KMS-11 (cell line): ENCODE data around the gene CACNG6.

Source experiments
- H2AFZ ChIP-seq: fragments of 200-600 bp; sonication (generic); 2 replicates; pipeline ENCODE4 v1.6.1; 2016; ENCODE audit warnings: antibody characterized with exemption, mixed run types, low read depth
- H3K27ac ChIP-seq: fragments of 200-600 bp; sonication (generic); 2 replicates; pipeline ENCODE4 v1.6.1; 2016; ENCODE audit warnings: mild to moderate bottlenecking, mixed run types
- H3K27me3 ChIP-seq: fragments of 200-600 bp; sonication (generic); 2 replicates; pipeline ENCODE4 v1.6.1; 2017; ENCODE audit warnings: mild to moderate bottlenecking, low read depth, mixed run types, moderate library complexity; ENCODE audit not compliant: insufficient read depth
- H3K36me3 ChIP-seq: fragments of 200-600 bp; sonication (generic); 2 replicates; pipeline ENCODE4 v1.6.1; 2017; ENCODE audit warnings: mild to moderate bottlenecking, mixed run types; ENCODE audit not compliant: insufficient read depth
- H3K4me1 ChIP-seq: fragments of 200-600 bp; sonication (generic); 2 replicates; pipeline ENCODE4 v1.6.1; 2016; ENCODE audit warnings: mild to moderate bottlenecking, low read depth, mixed run types; ENCODE audit not compliant: poor library complexity, severe bottlenecking
- H3K4me2 ChIP-seq: fragments of 200-600 bp; sonication (generic); 2 replicates; pipeline ENCODE4 v1.7.0; 2016; ENCODE audit warnings: mild to moderate bottlenecking, mixed run types
- H3K4me3 ChIP-seq: fragments of 200-600 bp; sonication (generic); IDR thresholded peaks from 2 replicates; pipeline ENCODE4 v1.6.1; 2017; ENCODE audit warnings: low read depth, low read length, mixed read lengths; ENCODE audit not compliant: insufficient read depth
- H3K79me2 ChIP-seq: fragments of 200-600 bp; sonication (generic); 2 replicates; pipeline ENCODE4 v1.6.1; 2016; ENCODE audit warnings: low read depth, mixed run types; ENCODE audit not compliant: insufficient read depth
- H3K9ac ChIP-seq: fragments of 200-600 bp; sonication (generic); 2 replicates; pipeline ENCODE4 v1.6.1; 2016; ENCODE audit warnings: mild to moderate bottlenecking, mixed run types
- H4K20me1 ChIP-seq: fragments of 200-600 bp; sonication (generic); 2 replicates; pipeline ENCODE4 v1.6.1; 2016; ENCODE audit warnings: mild to moderate bottlenecking, mixed run types; ENCODE audit not compliant: insufficient read depth
- TF ChIP-seq, protein P1 (sequence below): fragments of 200-600 bp; sonication (generic); conservative IDR thresholded peaks from 2 replicates; pipeline ENCODE4 v1.6.1; 2017; ENCODE audit warnings: low read depth, mild to moderate bottlenecking, antibody characterized with exemption, low read length, moderate library complexity, mixed read lengths

The CACNG6 gene

GRCh38 chr19:54041969-54042606 lies 50.7 kb downstream of the CACNG6 start:
- H3K4me1 ChIP-seq = no peaks in the 10 kb centered on the region
- no peaks in the 10 kb centered on the region for H3K36me3 ChIP-seq
- no peak overlapping the region for H3K27ac ChIP-seq
- H4K20me1 ChIP-seq = no peaks in the 10 kb centered on the region
- H3K4me3 ChIP-seq = no peak overlapping the region
- H3K79me2 ChIP-seq = no peaks in the 10 kb centered on the region
- TF ChIP-seq, protein P1, sequence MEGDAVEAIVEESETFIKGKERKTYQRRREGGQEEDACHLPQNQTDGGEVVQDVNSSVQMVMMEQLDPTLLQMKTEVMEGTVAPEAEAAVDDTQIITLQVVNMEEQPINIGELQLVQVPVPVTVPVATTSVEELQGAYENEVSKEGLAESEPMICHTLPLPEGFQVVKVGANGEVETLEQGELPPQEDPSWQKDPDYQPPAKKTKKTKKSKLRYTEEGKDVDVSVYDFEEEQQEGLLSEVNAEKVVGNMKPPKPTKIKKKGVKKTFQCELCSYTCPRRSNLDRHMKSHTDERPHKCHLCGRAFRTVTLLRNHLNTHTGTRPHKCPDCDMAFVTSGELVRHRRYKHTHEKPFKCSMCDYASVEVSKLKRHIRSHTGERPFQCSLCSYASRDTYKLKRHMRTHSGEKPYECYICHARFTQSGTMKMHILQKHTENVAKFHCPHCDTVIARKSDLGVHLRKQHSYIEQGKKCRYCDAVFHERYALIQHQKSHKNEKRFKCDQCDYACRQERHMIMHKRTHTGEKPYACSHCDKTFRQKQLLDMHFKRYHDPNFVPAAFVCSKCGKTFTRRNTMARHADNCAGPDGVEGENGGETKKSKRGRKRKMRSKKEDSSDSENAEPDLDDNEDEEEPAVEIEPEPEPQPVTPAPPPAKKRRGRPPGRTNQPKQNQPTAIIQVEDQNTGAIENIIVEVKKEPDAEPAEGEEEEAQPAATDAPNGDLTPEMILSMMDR = no peak
- no peak overlapping the region for H3K9ac ChIP-seq
- H3K27me3 ChIP-seq = peaks cover 4% of the 10 kb centered on the region; the same call in 1 of the 2 replicates
- H3K4me2 ChIP-seq = no peak overlapping the region
- no peak overlapping the region for H2AFZ ChIP-seq

GRCh38 chr19:54042989-54043388 lies 51.6 kb downstream of the CACNG6 start:
- TF ChIP-seq, protein P1 = no peak

DNA sequence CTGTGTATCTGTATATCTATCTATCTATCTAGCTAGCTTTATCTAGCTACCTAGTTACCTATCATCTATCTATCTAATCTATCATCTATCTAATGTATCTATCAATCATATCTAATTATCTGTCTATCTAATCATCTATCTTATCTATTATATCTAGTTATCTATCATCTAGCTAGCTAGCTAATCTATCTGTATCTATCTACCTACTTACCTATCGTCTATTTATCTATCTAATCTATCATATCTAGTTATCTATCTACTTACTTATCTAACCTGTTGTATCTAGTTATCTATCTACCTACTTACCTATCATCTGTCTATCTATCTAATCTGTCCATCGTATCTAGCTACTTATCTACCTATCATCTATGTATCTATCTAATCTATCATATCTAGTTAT lies 54.3 kb downstream of the CACNG6 start:
- Histone ChIP-seq H3K27ac (no peak overlapping the region), H2AFZ (no peak overlapping the region), H3K9ac (no peak overlapping the region), H3K79me2 (no peaks in the 10 kb centered on the region), H3K4me3 (no peak overlapping the region), H3K36me3 (no peaks in the 10 kb centered on the region), H3K4me1 (no peaks in the 10 kb centered on the region), H3K27me3 (peaks cover 4% of the 10 kb centered on the region; the same call in 1 of the 2 replicates), H3K4me2 (no peak overlapping the region), H4K20me1 (no peaks in the 10 kb centered on the region)
- TF ChIP-seq, protein P1 = no peak

More at GRCh38 chr19:54042989-54043388, 51.6 kb downstream of the CACNG6 start:
- Histone ChIP-seq H4K20me1 (no peaks in the 10 kb centered on the region), H3K9ac (no peak overlapping the region), H3K27ac (no peak overlapping the region), H3K36me3 (no peaks in the 10 kb centered on the region), H2AFZ (no peak overlapping the region), H3K27me3 (peaks cover 4% of the 10 kb centered on the region; the same call in 1 of the 2 replicates), H3K4me1 (no peaks in the 10 kb centered on the region), H3K79me2 (no peaks in the 10 kb centered on the region), H3K4me3 (no peak overlapping the region), H3K4me2 (no peak overlapping the region)

GRCh38 chr19:54047616-54048015 lies 56.2 kb downstream of the CACNG6 start:
- H3K4me2 ChIP-seq = no peak overlapping the region
- no peak overlapping the region for H3K9ac ChIP-seq
- H4K20me1 ChIP-seq = no peaks in the 10 kb centered on the region
- no peak overlapping the region for H3K4me3 ChIP-seq
- peaks cover 7% of the 10 kb centered on the region; the same call in 1 of the 2 replicates for H3K27me3 ChIP-seq
- no peak overlapping the region for H2AFZ ChIP-seq
- H3K27ac ChIP-seq = no peak overlapping the region
- TF ChIP-seq, protein P1 = no peak
- no peaks in the 10 kb centered on the region for H3K36me3 ChIP-seq
- no peaks in the 10 kb centered on the region for H3K4me1 ChIP-seq
- H3K79me2 ChIP-seq = no peaks in the 10 kb centered on the region
